IPS DF 19.7 (cell line): ENCODE results near the gene KLHL21.
A peak's percentile ranks its signal among the peaks of the same experiment; 100 is the strongest.

ENCODE experiments used
- DNase-seq: peaks from one replicate; pipeline ENCODE4 v3.0.0-alpha.2; 2013; ENCODE audit warnings: low read depth, low spot score

KLHL21 gene

GRCh38 chr1:6554907-6555778 lies 47.5 kb downstream of the KLHL21 start, which contains the start of gene TAS1R1:
Gene TAS1R1, plus strand, starts transcription at chr1:6555307. Its CDS starts 67 bp downstream, at chr1:6555374.
- no peak for DNase-seq

- peak; percentile 63 for DNase-seq
Measured at GRCh38 chr1:6554031-6554906, 48.4 kb downstream of the KLHL21 start, which contains the start of gene NOL9. Gene NOL9, minus strand, starts transcription at chr1:6554513. Its CDS starts 11 bp downstream, at chr1:6554502.

DNA sequence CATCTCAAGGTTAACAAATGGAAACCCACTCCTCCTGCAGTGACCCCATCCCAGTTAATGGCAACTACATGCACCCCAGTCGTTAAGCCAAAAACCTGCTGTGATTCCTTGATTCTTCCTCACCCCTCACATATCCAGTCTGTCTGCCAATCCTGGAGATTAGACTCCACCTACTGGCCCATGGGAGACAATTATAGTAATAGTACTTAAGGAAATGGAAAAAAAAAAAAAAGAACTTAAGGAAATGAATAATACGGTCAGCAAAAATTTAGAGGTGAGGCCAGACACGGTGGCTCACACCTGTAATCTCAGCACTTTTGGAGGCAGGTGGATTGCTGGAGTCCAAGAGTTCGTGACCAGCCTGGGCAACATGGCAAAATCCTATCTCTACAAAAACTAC lies 55.4 kb downstream of the KLHL21 start:
- no peak for DNase-seq

GRCh38 chr1:6546326-6546725 lies 56.3 kb downstream of the KLHL21 start:
- DNase-seq: no peak

- no peak for DNase-seq
Measured at GRCh38 chr1:6545276-6546112, 57.2 kb downstream of the KLHL21 start.

GRCh38 chr1:6544831-6545230 lies 57.8 kb downstream of the KLHL21 start:
- DNase-seq: no peak
